ENCODE measurements around the gene ZNF565.
A peak's percentile ranks its signal among the peaks of the same experiment; 100 is the strongest.

ZNF565 gene

GRCh38 chr19:36222503-36222902, 8.0 kb upstream of the ZNF565 start:
- no peak for DNase-seq (ENCODE audit: low read depth in 1 of 2, low spot score in 1 of 2)
- Histone ChIP-seq H3K27ac (replicated peaks) (no peak overlapping the region), H3K27me3 (ENCODE audit: insufficient read depth, poor library complexity, severe bottlenecking) (no peaks in the 10 kb centered on the region), H3K4me3 (replicated peaks; ENCODE audit: insufficient read depth, low read length) (no peak overlapping the region)
- TF ChIP-seq REST (IDR thresholded peaks at IDR 0.05; ENCODE audit: insufficient replicate concordance, low read depth) (no peak), POLR2AphosphoS5 (IDR thresholded peaks at IDR 0.05; ENCODE audit: low read depth) (no peak), SPI1 (IDR thresholded peaks at IDR 0.05; ENCODE audit: borderline replicate concordance, low read depth) (no peak), GABPA (IDR thresholded peaks at IDR 0.05; ENCODE audit: low read depth) (no peak), CTCF (IDR thresholded peaks at IDR 0.05; ENCODE audit: insufficient read depth, low read length) (no peak)

GRCh38 chr19:36221474-36221873, 7.0 kb upstream of the ZNF565 start:
- TF ChIP-seq SPI1 (IDR thresholded peaks at IDR 0.05; ENCODE audit: borderline replicate concordance, low read depth) (no peak), REST (IDR thresholded peaks at IDR 0.05; ENCODE audit: insufficient replicate concordance, low read depth) (no peak), GABPA (IDR thresholded peaks at IDR 0.05; ENCODE audit: low read depth) (no peak), CTCF (IDR thresholded peaks at IDR 0.05; ENCODE audit: insufficient read depth, low read length) (no peak), POLR2AphosphoS5 (IDR thresholded peaks at IDR 0.05; ENCODE audit: low read depth) (no peak)
- no peaks in the 10 kb centered on the region for H3K27me3 ChIP-seq (ENCODE audit: insufficient read depth, poor library complexity, severe bottlenecking)
- no peak for DNase-seq (ENCODE audit: low read depth in 1 of 2, low spot score in 1 of 2)
- no peak overlapping the region for H3K4me3 ChIP-seq (replicated peaks; ENCODE audit: insufficient read depth, low read length)
- no peak overlapping the region for H3K27ac ChIP-seq (replicated peaks)

GRCh38 chr19:36215276-36216123, 1.0 kb upstream of the ZNF565 start:
- TF ChIP-seq SPI1 (IDR thresholded peaks at IDR 0.05; ENCODE audit: borderline replicate concordance, low read depth): 0 out of 2 replicates have a peak, but pooled peaks have one; percentile 6
- no peak for TF ChIP-seq REST (IDR thresholded peaks at IDR 0.05; ENCODE audit: insufficient replicate concordance, low read depth)
- no peak for DNase-seq (ENCODE audit: low read depth in 1 of 2, low spot score in 1 of 2)
- Histone ChIP-seq H3K4me3 (replicated peaks; ENCODE audit: insufficient read depth, low read length) (peak overlapping the region; percentile 76), H3K27ac (replicated peaks) (peak overlapping the region; percentile 93), H3K27me3 (ENCODE audit: insufficient read depth, poor library complexity, severe bottlenecking) (no peaks in the 10 kb centered on the region)
